Activated T-cell treated with anti-CD3 and anti-CD28 coated beads, Interleukin-2, amount 50 U/mL, for 72 hours (primary cell): Measurements from ENCODE around the gene POU6F1. TPM values are rescaled to one million over a fixed set of nuclear protein-coding genes. Genes with fewer than 3 reads are reported as not detected.

Experiments
- ATAC-seq, 2 donors: fragments of 150-1000 bp; cut with Tn5 transposase; replicated peaks in 1 of 2; 2 replicates each; pipeline ENCODE4 v1.10.0; 2021; ENCODE audit warnings: moderate library complexity in 2 of 2, mild to moderate bottlenecking in 1 of 2
- DNase-seq, 2 donors: peaks; one replicate each; pipeline ENCODE4 v3.0.0; 2021 to 2022; ENCODE audit warnings: mixed read lengths in 1 of 2
- H3K27ac Mint-ChIP-seq: one replicate; pipeline ENCODE4 v1.8.0; 2022; ENCODE audit warnings: mild to moderate bottlenecking, moderate library complexity, mixed read lengths
- H3K27me3 Mint-ChIP-seq: one replicate; pipeline ENCODE4 v1.8.0; 2022; ENCODE audit warnings: low read depth, mixed read lengths
- H3K36me3 Mint-ChIP-seq, 2 donors: one replicate each; pipeline ENCODE4 v1.8.0; 2022; ENCODE audit warnings: mixed read lengths in 2 of 2, mild to moderate bottlenecking in 1 of 2; ENCODE audit not compliant: insufficient read depth in 2 of 2
- H3K4me1 Mint-ChIP-seq: one replicate; pipeline ENCODE4 v1.8.0; 2022; ENCODE audit warnings: low read depth, mixed read lengths
- H3K4me3 Mint-ChIP-seq, 2 donors: one replicate each; pipeline ENCODE4 v1.8.0; 2022; ENCODE audit warnings: mild to moderate bottlenecking in 2 of 2, mixed read lengths in 2 of 2, moderate library complexity in 2 of 2
- H3K9me3 Mint-ChIP-seq, 2 donors: one replicate each; pipeline ENCODE4 v1.8.0; 2022; ENCODE audit warnings: mixed read lengths in 2 of 2
- total RNA-seq, 2 donors: library from RNA; stranded (reverse); gene quantifications; one replicate each; pipeline ENCODE4 v1.2.3, GENCODE V29; 2022

POU6F1 gene
- total RNA-seq, 2 donors from 2014 or later: 12.0 to 16.0 TPM

GRCh38 chr12:51186465-51187085, 31.3 kb downstream of the POU6F1 start:
- Mint-ChIP-seq H3K9me3 (no peaks in the 10 kb centered on the region), H3K4me3 (no peak overlapping the region), H3K27ac (no peak overlapping the region), H3K27me3 (no peaks in the 10 kb centered on the region), H3K4me1 (no peaks in the 10 kb centered on the region), H3K36me3 (no peaks in the 10 kb centered on the region)
- DNase-seq: no peak
- ATAC-seq: no peak

- Mint-ChIP-seq H3K27ac (no peak overlapping the region), H3K27me3 (no peaks in the 10 kb centered on the region), H3K4me3 (no peak overlapping the region), H3K4me1 (no peaks in the 10 kb centered on the region), H3K9me3 (no peaks in the 10 kb centered on the region), H3K36me3 (no peaks in the 10 kb centered on the region)
- DNase-seq (no peak), ATAC-seq (no peak)
These were observed 32.6 kb downstream of the POU6F1 start for GRCh38 chr12:51185171-51185717.

GRCh38 chr12:51183816-51184215, 34.0 kb downstream of the POU6F1 start:
- no peak overlapping the region for H3K27ac Mint-ChIP-seq
- no peak overlapping the region for H3K4me3 Mint-ChIP-seq
- no peaks in the 10 kb centered on the region for H3K36me3 Mint-ChIP-seq
- no peaks in the 10 kb centered on the region for H3K27me3 Mint-ChIP-seq
- H3K4me1 Mint-ChIP-seq: no peaks in the 10 kb centered on the region
- ATAC-seq (no peak), DNase-seq (no peak)
- H3K9me3 Mint-ChIP-seq: no peaks in the 10 kb centered on the region

DNA sequence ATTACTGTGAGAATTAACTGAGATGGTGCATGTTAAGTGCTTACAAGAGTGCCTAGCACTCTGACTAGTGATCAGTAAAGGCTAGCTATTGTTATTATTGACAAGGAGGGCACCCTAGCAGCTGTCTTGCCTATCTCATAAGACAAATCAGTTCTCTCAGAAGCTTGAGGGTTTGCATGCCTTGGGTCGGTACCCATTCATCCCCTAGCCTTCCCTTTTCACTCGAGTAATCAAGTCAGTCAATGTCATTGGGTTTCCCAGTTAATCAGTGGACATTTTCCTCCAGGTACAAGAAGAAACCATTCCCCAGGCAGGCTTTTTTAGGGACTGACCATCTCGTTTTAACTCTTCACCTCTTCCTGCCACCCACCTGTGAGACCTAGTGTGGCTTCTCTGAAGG, 34.5 kb downstream of the POU6F1 start:
- H3K4me1 Mint-ChIP-seq: no peaks in the 10 kb centered on the region
- no peaks in the 10 kb centered on the region for H3K36me3 Mint-ChIP-seq
- ATAC-seq: no peak
- H3K27ac Mint-ChIP-seq: no peak overlapping the region
- H3K4me3 Mint-ChIP-seq: no peak overlapping the region
- no peaks in the 10 kb centered on the region for H3K27me3 Mint-ChIP-seq
- no peak for DNase-seq
- no peaks in the 10 kb centered on the region for H3K9me3 Mint-ChIP-seq

- DNase-seq (no peak), ATAC-seq (no peak)
- Mint-ChIP-seq H3K9me3 (no peaks in the 10 kb centered on the region), H3K4me1 (no peaks in the 10 kb centered on the region), H3K36me3 (no peaks in the 10 kb centered on the region), H3K4me3 (no peak overlapping the region), H3K27ac (no peak overlapping the region), H3K27me3 (no peaks in the 10 kb centered on the region)
These were observed 36.3 kb downstream of the POU6F1 start for GRCh38 chr12:51181558-51181957.

- DNase-seq (no peak), ATAC-seq (no peak)
- H3K27me3 Mint-ChIP-seq: no peaks in the 10 kb centered on the region
- H3K4me1 Mint-ChIP-seq: no peaks in the 10 kb centered on the region
- no peak overlapping the region for H3K27ac Mint-ChIP-seq
- no peak overlapping the region for H3K4me3 Mint-ChIP-seq
- peaks cover 0 to 2% of the 10 kb centered on the region in 2 donors for H3K9me3 Mint-ChIP-seq
- H3K36me3 Mint-ChIP-seq: peaks cover 0 to 2% of the 10 kb centered on the region in 2 donors
These were observed 40.0 kb downstream of the POU6F1 start for GRCh38 chr12:51177897-51178296.

DNA sequence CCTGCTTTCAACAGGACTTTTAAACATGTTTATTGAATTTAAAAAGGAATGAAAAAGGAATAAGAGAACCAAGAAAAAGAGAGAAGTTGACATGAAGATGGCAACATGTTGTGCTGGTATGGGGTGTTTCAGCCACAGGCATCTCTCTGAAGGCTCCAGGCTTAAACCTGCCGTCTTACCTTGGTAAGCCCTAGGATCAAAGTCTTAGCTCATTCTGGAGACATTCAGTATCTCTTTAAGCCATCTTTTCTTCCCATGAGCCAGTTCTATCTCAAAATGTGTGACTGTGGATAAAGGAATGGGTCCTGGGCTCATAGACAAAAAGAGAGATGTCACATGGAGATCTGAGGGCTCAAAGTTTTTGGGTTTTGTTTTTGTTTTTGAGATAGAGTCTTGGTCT, 43.4 kb downstream of the POU6F1 start:
- H3K4me1 Mint-ChIP-seq: no peaks in the 10 kb centered on the region
- peak overlapping the region; percentile 36 to 94 for H3K4me3 Mint-ChIP-seq
- peaks cover 0 to 6% of the 10 kb centered on the region in 2 donors for H3K36me3 Mint-ChIP-seq
- H3K27me3 Mint-ChIP-seq: no peaks in the 10 kb centered on the region
- ATAC-seq (no peak), DNase-seq (no peak)
- H3K9me3 Mint-ChIP-seq: peaks cover 0 to 2% of the 10 kb centered on the region in 2 donors
- no peak overlapping the region for H3K27ac Mint-ChIP-seq

- peaks cover under 1% of the 10 kb centered on the region for H3K4me1 Mint-ChIP-seq
- H3K9me3 Mint-ChIP-seq: peaks cover 0 to 2% of the 10 kb centered on the region in 2 donors
- peak within 1 kb of the TSS in 1 of 2 donors; percentile 94 for H3K4me3 Mint-ChIP-seq
- peaks cover 0 to 7% of the 10 kb centered on the region in 2 donors for H3K36me3 Mint-ChIP-seq
- DNase-seq: peak; percentile 95 to 96
- peak within 1 kb of the TSS; percentile 94 for H3K27ac Mint-ChIP-seq
- no peaks in the 10 kb centered on the region for H3K27me3 Mint-ChIP-seq
- peak; percentile 99 for ATAC-seq
These were observed 45.1 kb downstream of the POU6F1 start, which contains the start of gene TFCP2 for GRCh38 chr12:51172515-51173431. TFCP2 (minus strand) TSS chr12:51173135; CDS start chr12:51172422, 713 bp downstream.

- Mint-ChIP-seq H3K27me3 (no peaks in the 10 kb centered on the region), H3K4me3 (no peak overlapping the region), H3K4me1 (peaks cover 6% of the 10 kb centered on the region), H3K36me3 (peaks cover 0 to 7% of the 10 kb centered on the region in 2 donors), H3K27ac (no peak overlapping the region), H3K9me3 (peaks cover 0 to 2% of the 10 kb centered on the region in 2 donors)
- ATAC-seq (peak in 1 of 2 donors; percentile 1), DNase-seq (peak in 1 of 2 donors; percentile 16)
These were observed 45.9 kb downstream of the POU6F1 start for GRCh38 chr12:51171884-51172514.

DNA sequence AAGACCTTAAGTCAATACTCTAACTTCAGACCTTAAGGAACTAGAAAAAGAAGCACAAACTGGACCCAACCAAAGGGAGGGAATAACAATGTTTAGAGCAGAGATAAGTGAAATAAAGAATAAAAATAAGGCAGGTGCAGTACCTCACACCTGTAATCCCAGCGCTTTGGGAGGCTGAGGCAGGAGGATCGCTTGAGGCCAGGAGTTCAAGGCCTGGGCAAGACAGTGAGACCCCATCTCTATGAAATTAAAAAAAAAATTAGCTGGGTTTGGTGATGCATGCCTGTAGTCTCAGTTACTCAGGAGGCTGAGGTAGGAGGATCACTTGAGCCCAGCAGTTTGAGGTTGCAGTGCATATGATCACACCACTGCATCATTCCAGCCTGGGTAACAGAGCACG, 54.1 kb downstream of the POU6F1 start:
- H3K9me3 Mint-ChIP-seq: no peaks in the 10 kb centered on the region
- ATAC-seq (no peak), DNase-seq (no peak)
- peaks cover 3 to 7% of the 10 kb centered on the region in 2 donors for H3K36me3 Mint-ChIP-seq
- peaks cover 28% of the 10 kb centered on the region for H3K4me1 Mint-ChIP-seq
- no peak overlapping the region for H3K4me3 Mint-ChIP-seq
- no peaks in the 10 kb centered on the region for H3K27me3 Mint-ChIP-seq
- peak overlapping the region; percentile 10 for H3K27ac Mint-ChIP-seq

DNA sequence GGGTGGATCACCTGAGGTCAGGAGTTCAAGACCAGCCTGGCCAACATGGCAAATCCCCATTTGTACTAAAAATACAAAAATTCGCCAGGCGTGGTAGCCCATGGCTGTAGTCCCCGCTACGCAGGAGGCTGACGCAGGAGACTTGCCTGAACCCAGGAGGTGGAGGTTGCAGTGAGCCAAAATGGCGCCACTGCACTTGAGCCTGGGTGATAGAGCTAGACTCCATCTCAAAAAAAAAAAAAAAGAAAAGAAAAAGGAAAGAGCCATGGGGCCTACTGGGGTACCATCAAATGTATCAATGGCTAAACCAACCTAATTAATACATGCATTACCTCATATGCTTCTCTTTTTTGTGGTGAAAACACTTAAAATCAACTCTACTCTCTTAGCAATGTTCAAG, 55.6 kb downstream of the POU6F1 start:
- Mint-ChIP-seq H3K27me3 (no peaks in the 10 kb centered on the region), H3K4me3 (no peak overlapping the region), H3K9me3 (no peaks in the 10 kb centered on the region), H3K27ac (no peak overlapping the region), H3K36me3 (peaks cover 3 to 7% of the 10 kb centered on the region in 2 donors), H3K4me1 (peaks cover 22% of the 10 kb centered on the region)
- ATAC-seq: no peak
- no peak for DNase-seq

DNA sequence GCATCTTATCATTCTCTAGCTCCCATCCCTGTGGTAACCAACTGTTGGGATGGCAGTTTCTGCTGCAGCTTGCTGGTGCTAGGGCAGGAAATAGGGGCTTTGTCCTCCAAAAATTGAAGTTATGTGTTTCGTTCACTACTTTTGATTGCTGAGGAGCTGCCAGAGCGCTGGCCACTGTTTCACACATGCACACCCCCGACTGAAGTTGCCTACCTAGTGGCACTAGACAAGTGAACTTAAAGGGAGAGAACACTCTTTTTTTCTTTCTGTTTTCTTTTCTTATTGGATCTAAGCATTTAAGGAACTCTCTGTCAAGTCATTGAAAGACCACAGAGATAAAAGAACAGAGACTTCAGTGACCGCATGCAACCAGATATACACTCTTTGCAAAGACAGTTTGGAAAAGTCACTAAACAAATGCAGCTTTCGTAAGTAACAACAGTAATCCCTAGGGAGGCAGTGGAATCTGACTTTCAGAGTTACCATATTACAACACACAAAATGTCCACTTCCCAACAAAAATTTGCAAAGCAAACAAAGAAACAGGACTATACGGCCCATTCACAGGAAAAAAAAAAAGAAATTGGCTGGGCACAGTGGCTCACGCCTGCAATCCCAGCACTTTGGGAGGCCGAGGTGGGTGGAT, 56.9 kb downstream of the POU6F1 start:
- no peaks in the 10 kb centered on the region for H3K27me3 Mint-ChIP-seq

More for the DNA sequence above, 56.9 kb downstream of the POU6F1 start:
- H3K9me3 Mint-ChIP-seq: no peaks in the 10 kb centered on the region
- no peak for DNase-seq
- no peak overlapping the region for H3K27ac Mint-ChIP-seq
- no peak for ATAC-seq
- peaks cover 3 to 7% of the 10 kb centered on the region in 2 donors for H3K36me3 Mint-ChIP-seq
- H3K4me1 Mint-ChIP-seq: peaks cover 16% of the 10 kb centered on the region
- H3K4me3 Mint-ChIP-seq: no peak overlapping the region
